NT2/D1 (cell line): ENCODE measurements around the gene BDKRB2.

Experiments used
- SUZ12 ChIP-seq: IDR thresholded peaks from 2 replicates; pipeline ENCODE4 v1.6.1; 2011; ENCODE audit not compliant: insufficient read length, insufficient read depth; ENCODE audit errors: extremely low read depth
- YY1 ChIP-seq: IDR thresholded peaks from 2 replicates; pipeline ENCODE4 v1.6.1; 2011; ENCODE audit not compliant: insufficient read length, insufficient read depth
- ZNF274 ChIP-seq: IDR thresholded peaks from 2 replicates; pipeline ENCODE4 v1.6.1; 2011; ENCODE audit warnings: mild to moderate bottlenecking, low read depth, low read length

- TF ChIP-seq YY1 = no peak
- no peak for TF ChIP-seq ZNF274
- TF ChIP-seq SUZ12 = no peak
These were observed 39.7 kb upstream of the BDKRB2 start for GRCh38 chr14:96164861-96165490.
